Measurements from ENCODE around the gene C1QTNF8. TPM values are rescaled to one million over a fixed set of nuclear protein-coding genes. Genes with fewer than 3 reads are reported as not detected.

The C1QTNF8 gene
- total and polyA plus RNA-seq, 2 of the 13 experiments (the other 11 are each of a cell fraction or from before 2014, with no cell fraction given): 0.09 TPM; not detected in 1

GRCh38 chr16:1089822-1090619 lies 6.0 kb downstream of the C1QTNF8 start (continued):
- TF ChIP-seq FIP1L1 (IDR thresholded peaks at IDR 0.05; ENCODE audit: borderline replicate concordance, insufficient read depth, low read depth, low read length) (no peak), FOSL2 (CRISPR knock-in tag; IDR thresholded peaks at IDR 0.05) (peak; percentile 64), ZBTB10 (CRISPR knock-in tag; IDR thresholded peaks at IDR 0.05; ENCODE audit: borderline replicate concordance) (peak; percentile 69; the same call in 1 of the 2 replicates), CCDC6 (CRISPR knock-in tag; IDR thresholded peaks at IDR 0.05) (peak; percentile 34; the same call in 1 of the 2 replicates), DZIP1 (CRISPR knock-in tag; IDR thresholded peaks at IDR 0.05) (no peak; the same call in 1 of the 2 replicates), ZNF556 (CRISPR knock-in tag; IDR thresholded peaks at IDR 0.05; ENCODE audit: borderline replicate concordance) (peak; percentile 63; the same call in 1 of the 2 replicates), FOXP1 (IDR thresholded peaks at IDR 0.05) (no peak), FOXP1 (CRISPR knock-in tag; IDR thresholded peaks at IDR 0.05) (no peak), DDIT3 (CRISPR knock-in tag; IDR thresholded peaks at IDR 0.05) (no peak), SNAPC5 (CRISPR knock-in tag; IDR thresholded peaks at IDR 0.05; ENCODE audit: borderline replicate concordance) (no peak), ZBTB42 (CRISPR knock-in tag; IDR thresholded peaks at IDR 0.05) (no peak), BRD4 (CRISPR knock-in tag; IDR thresholded peaks at IDR 0.05) (peak; percentile 73; the same call in 1 of the 2 replicates), ZNF772 (CRISPR knock-in tag; IDR thresholded peaks at IDR 0.05) (peak; percentile 73; the same call in 1 of the 2 replicates), GABPB1 (CRISPR knock-in tag; IDR thresholded peaks at IDR 0.05) (peak; percentile 82), DRAP1 (CRISPR knock-in tag; IDR thresholded peaks at IDR 0.05) (peak; percentile 68; the same call in 1 of the 2 replicates), PLSCR1 (CRISPR knock-in tag; IDR thresholded peaks at IDR 0.05; ENCODE audit: borderline replicate concordance) (no peak), KLF11 (CRISPR knock-in tag; IDR thresholded peaks at IDR 0.05) (no peak), SOX13 (IDR thresholded peaks at IDR 0.05) (no peak; the same call in 1 of the 2 replicates), SOX13 (CRISPR knock-in tag; conservative IDR thresholded peaks at IDR 0.05 in 1 of 2, IDR thresholded peaks at IDR 0.05 in 1 of 2) (peak in 1 of 2 experiments; percentile 71; a peak in 2 of 4 replicates)
